ENCODE data around the gene CCDC38. TPM values are rescaled to one million over a fixed set of nuclear protein-coding genes. Genes with fewer than 3 reads are reported as not detected.
"Not testable (repeated sequence)": the region's sequence is repeated elsewhere in the genome, so short reads cannot be mapped to it uniquely, and the experiment has no call there.

The CCDC38 gene
- total RNA-seq, 4 donors from 2014 or later: not detected

DNA sequence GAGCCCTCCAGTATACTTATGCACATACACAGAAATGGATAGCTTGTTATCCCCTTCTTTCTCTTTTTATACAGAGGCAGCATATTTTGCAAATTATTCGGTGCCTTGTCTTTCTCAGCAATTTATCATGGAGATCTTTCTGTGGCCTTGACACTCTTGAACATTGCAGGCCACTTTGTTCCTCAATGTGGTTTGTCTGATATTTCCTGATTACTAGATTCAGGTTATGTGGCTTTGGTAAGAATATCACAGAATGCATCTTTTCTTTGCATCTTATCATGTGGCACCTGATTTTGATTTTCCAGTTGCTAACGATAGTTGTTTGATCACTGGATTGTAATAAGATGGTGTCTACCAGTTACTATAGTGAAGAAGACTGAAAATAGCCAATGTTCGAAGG is 90.8 kb downstream of the CCDC38 start:
- Histone ChIP-seq H3K27me3 (peaks cover 8% of the 10 kb centered on the region), H3K4me1 (no peaks in the 10 kb centered on the region), H3K36me3 (no peaks in the 10 kb centered on the region), H3K4me3 (no peak overlapping the region), H3K9me3 (no peaks in the 10 kb centered on the region), H3K27ac (no peak overlapping the region)
- no peak for ATAC-seq
- TF ChIP-seq EP300 (IDR thresholded peaks at IDR 0.05) (no peak), POLR2A (IDR thresholded peaks at IDR 0.05) (no peak), POLR2AphosphoS5 (IDR thresholded peaks at IDR 0.05) (no peak)
- TF ChIP-seq, protein P1, sequence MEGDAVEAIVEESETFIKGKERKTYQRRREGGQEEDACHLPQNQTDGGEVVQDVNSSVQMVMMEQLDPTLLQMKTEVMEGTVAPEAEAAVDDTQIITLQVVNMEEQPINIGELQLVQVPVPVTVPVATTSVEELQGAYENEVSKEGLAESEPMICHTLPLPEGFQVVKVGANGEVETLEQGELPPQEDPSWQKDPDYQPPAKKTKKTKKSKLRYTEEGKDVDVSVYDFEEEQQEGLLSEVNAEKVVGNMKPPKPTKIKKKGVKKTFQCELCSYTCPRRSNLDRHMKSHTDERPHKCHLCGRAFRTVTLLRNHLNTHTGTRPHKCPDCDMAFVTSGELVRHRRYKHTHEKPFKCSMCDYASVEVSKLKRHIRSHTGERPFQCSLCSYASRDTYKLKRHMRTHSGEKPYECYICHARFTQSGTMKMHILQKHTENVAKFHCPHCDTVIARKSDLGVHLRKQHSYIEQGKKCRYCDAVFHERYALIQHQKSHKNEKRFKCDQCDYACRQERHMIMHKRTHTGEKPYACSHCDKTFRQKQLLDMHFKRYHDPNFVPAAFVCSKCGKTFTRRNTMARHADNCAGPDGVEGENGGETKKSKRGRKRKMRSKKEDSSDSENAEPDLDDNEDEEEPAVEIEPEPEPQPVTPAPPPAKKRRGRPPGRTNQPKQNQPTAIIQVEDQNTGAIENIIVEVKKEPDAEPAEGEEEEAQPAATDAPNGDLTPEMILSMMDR (IDR thresholded peaks at IDR 0.05): no peak
- WGBS, 2 donors (ENCODE audit: low coverage in 1 of 2): 77 to 93% methylated on average over 3 of the region's 3 CpGs

GRCh38 chr12:95848575-95849388 is 93.6 kb downstream of the CCDC38 start:
- no peak overlapping the region for H3K27ac ChIP-seq
- no peak overlapping the region for H3K4me3 ChIP-seq
- no peaks in the 10 kb centered on the region for H3K36me3 ChIP-seq
- peaks cover 15% of the 10 kb centered on the region for H3K27me3 ChIP-seq
- ATAC-seq: no peak
- no peak for TF ChIP-seq POLR2AphosphoS5 (IDR thresholded peaks at IDR 0.05)
- no peaks in the 10 kb centered on the region for H3K4me1 ChIP-seq
- 46 to 55% methylated on average over 8 of the region's 8 CpGs for WGBS, 2 donors (ENCODE audit: low coverage in 1 of 2)
- H3K9me3 ChIP-seq: no peaks in the 10 kb centered on the region

- H3K4me3 ChIP-seq, H3K27ac ChIP-seq, H3K9me3 ChIP-seq, H3K36me3 ChIP-seq, H3K4me1 ChIP-seq, ATAC-seq: not testable (repeated sequence)
- WGBS, 2 donors (ENCODE audit: low coverage in 1 of 2): 85 to 100% methylated on average over 2 to 3 of the region's 12 CpGs
- H3K27me3 ChIP-seq: peaks cover 24% of the 10 kb centered on the region
Observed at GRCh38 chr12:95842426-95842825, 100.0 kb downstream of the CCDC38 start.

- 2 to 6% methylated on average over 3 to 11 of the region's 11 CpGs for WGBS, 2 donors (ENCODE audit: low coverage in 1 of 2)
- TF ChIP-seq POLR2A (IDR thresholded peaks at IDR 0.05) (no peak), POLR2AphosphoS5 (IDR thresholded peaks at IDR 0.05) (no peak), EP300 (IDR thresholded peaks at IDR 0.05) (no peak)
- TF ChIP-seq, protein P1 (IDR thresholded peaks at IDR 0.05): no peak
- Histone ChIP-seq H3K4me3 (no peak overlapping the region), H3K4me1 (peaks cover 0 to 9% (median 0%) of the 10 kb centered on the region in 3 donors), H3K27ac (no peak overlapping the region), H3K36me3 (no peaks in the 10 kb centered on the region), H3K9me3 (no peaks in the 10 kb centered on the region), H3K27me3 (peaks cover 5% of the 10 kb centered on the region)
- no peak for ATAC-seq
Observed at GRCh38 chr12:95838125-95838524, 104.3 kb downstream of the CCDC38 start.

DNA sequence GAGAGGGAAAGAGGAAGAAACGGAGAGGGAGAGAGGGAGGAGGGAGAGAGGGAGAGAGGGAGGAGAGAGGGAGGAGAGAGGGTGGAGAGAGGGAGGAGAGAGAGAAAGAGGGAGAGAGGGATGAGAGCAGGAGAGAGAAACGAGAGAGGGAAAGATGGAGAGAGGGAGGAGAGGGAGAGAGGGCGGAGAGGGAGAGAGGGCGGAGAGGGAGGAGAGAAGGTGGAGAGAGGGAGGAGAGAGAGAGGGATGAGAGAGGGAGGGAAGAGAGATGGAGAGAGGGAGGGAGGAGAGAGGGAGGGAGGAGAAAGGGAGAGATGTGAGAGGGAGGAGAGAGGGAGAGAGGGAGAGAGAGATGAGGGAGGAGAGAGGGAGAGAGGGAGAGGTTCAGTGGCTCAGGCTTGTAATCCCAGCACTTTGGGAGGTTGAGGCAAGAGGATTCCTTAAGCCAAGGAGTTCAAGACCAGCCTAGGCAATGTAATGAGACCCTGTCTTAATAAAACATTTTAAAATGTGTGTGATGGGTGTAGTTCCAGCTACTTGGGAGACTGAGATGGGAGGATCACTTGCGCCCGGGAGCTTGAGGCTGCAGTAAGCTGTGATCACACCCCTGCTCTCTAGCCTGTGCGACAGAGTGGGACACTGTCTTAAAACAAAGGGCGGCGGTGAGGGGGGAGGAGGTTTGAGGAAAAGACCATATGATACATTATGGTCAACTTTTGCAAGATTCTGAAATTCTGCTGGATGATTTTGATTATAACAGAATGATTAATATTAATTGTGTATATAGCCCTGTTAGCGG is 105.0 kb downstream of the CCDC38 start:
- no peaks in the 10 kb centered on the region for H3K9me3 ChIP-seq
- peaks cover under 1% of the 10 kb centered on the region for H3K27me3 ChIP-seq
- TF ChIP-seq POLR2A (IDR thresholded peaks at IDR 0.05): no peak
- TF ChIP-seq EP300 (IDR thresholded peaks at IDR 0.05): no peak
- TF ChIP-seq POLR2AphosphoS5 (IDR thresholded peaks at IDR 0.05): no peak
- TF ChIP-seq, protein P1 (IDR thresholded peaks at IDR 0.05): no peak
- H3K4me3 ChIP-seq: no peak overlapping the region
- H3K27ac ChIP-seq: peak overlapping the region in 1 of 4 donors; percentile 2
- H3K36me3 ChIP-seq: no peaks in the 10 kb centered on the region
- H3K4me1 ChIP-seq: peaks cover 0 to 9% (median 0%) of the 10 kb centered on the region in 3 donors
- ATAC-seq: no peak
- WGBS, 2 donors (ENCODE audit: low coverage in 1 of 2): 35 to 38% methylated on average over 10 of the region's 10 CpGs
